MV-4-11 (cell line): ENCODE data around the gene POLR1H.
"Not testable (repeated sequence)": the region's sequence is repeated elsewhere in the genome, so short reads cannot be mapped to it uniquely, and the experiment has no call there.

Source experiments
- DNase-seq: peaks from one replicate; lab custom pipeline; 2025; lab: John Stamatoyannopoulos, UW

Gene POLR1H, protein sequence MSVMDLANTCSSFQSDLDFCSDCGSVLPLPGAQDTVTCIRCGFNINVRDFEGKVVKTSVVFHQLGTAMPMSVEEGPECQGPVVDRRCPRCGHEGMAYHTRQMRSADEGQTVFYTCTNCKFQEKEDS

DNA sequence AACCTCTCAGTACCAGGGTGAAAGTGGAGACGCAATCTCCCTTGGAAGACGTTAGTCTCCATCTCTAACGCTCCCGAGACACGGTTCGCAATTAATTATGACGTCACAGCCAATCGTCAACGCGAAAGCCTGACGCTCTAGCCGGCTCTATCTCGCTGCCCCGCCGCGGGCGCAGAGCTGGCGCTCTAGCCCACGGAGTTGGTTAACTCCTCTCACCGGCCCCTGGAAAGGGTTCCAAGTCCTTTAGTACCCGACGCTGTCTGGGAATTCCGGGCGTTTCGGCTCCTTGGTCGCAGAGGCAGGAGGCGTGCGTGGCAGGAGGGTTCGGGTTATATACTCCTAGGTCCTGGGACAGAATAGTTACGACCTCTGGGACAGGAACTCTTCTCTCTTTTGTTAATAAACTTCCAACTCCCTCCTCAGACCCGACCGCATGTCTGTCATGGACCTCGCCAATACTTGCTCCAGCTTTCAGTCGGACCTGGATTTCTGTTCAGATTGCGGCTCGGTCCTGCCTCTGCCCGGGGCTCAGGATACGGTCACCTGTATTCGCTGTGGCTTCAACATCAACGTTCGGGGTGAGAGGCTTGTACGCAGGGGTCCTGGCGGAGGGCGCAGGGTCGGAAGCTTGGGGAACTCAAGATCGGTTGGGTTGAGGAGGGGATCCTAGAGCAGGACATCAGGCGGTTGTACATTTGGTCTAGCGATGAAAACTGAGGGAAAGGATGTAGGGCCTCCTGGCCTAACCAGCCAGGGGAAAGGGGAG is at the start of gene POLR1H:
Gene POLR1H (plus strand): TSS at position 174 of the 766 bp plus-strand sequence. CDS start 260 bp downstream, at position 434.
- peak; percentile 93 for DNase-seq

GRCh38 chr6:30013291-30013922 is 47.7 kb upstream of the POLR1H start:
- peak; percentile 7 for DNase-seq

DNA sequence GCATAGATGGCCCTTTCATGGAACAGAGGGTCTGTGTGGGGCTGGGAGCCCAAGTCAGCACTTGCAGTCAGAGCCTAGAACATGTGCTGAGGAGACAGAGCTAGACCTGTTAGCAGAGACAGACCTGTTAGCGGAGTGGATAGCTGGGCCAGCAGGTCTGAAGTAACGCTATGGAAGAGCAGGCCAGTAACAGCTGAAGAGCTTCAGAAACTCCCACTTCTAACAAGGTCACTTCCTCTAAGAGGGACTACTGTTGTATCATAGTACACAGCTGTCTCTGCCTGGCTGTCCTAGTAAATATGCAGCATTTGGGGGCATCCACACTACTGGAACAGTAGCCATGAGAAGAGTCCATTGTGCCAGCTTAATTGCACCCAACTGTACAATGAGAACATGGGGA is 41.2 kb upstream of the POLR1H start:
- peak; percentile 66 for DNase-seq

DNA sequence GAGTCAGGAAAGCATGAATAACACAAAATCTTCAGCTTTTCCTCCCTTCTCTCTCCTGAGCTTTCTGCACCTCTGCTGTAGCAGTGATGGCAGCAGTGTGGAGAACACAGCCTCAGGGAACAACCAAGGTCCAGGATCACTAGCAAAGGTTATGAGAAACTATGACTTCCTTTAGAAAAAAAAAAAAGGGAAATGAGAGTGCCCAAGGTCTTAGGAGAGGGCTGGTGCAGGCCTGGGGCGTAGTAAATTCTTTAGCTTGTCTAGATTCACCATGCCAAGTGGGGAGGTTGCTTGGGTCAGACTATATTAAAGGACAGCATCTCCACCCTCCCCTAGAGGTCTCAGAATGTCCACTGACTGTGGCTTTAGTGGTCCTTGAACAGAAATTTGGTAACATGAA is 40.4 kb upstream of the POLR1H start:
- DNase-seq, result peak; percentile 78

DNA sequence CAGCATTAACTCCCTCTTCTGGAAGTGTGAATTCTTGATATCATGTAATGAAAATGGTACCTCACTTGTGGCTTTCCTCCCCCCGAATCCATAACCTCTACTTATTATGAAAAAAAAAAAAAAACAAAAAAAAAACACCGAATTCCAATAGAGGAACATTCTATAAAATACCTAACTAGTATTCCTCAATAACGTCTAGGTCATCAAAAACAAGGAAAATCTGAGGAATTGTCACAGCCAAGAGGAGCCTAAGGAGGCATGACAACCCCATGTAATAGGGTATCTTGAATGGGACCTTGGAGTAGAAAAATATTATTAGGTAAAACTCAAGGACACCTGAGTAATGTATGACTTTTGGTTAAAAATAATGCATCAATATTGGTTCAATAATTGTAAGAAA is 38.9 kb upstream of the POLR1H start:
- no peak for DNase-seq

DNA sequence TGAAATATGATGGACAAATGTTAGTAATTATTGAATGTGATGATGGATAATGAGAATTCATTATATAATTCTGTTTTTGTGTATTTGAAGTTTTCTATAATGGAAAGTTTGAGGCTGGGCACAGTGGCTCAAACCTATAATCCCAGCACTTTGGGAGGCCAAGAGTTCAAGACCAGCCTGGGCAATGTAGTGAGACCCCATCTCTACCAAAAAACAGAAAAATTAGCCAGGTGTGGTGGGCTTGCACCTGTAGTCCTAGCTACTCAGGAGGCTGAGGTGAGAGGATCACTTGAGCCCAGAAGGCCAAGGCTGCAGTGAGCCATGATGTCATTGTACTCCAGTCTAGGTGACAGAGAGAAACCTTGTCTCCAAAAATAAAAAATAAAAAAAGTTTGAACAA is 38.4 kb upstream of the POLR1H start:
- not testable (repeated sequence) for DNase-seq

- no peak for DNase-seq
Observed at GRCh38 chr6:30025186-30025585, 35.9 kb upstream of the POLR1H start.

DNA sequence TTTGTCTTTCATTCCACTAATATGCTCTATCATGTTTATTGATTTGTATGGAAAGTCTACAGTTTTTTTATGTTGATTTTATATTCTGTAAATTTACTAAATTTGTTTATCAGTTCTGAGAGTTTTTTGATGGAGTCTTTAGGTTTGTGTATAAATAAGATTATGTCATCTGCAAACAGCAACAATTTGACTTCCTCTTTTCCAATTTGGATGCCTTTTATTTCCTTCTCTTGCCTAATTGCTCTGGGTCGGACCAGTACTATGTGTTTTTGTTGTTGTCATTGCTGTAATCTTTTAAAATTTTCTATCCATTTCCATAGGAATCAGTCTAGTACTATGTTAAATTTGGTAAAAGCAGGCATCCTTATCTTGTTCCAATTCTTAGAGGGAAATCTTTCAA is 31.5 kb upstream of the POLR1H start:
- DNase-seq, result no peak

- no peak for DNase-seq
Observed at GRCh38 chr6:30031381-30031780, 29.7 kb upstream of the POLR1H start.

GRCh38 chr6:30033440-30033839 is 27.6 kb upstream of the POLR1H start:
- peak; percentile 88 for DNase-seq

DNA sequence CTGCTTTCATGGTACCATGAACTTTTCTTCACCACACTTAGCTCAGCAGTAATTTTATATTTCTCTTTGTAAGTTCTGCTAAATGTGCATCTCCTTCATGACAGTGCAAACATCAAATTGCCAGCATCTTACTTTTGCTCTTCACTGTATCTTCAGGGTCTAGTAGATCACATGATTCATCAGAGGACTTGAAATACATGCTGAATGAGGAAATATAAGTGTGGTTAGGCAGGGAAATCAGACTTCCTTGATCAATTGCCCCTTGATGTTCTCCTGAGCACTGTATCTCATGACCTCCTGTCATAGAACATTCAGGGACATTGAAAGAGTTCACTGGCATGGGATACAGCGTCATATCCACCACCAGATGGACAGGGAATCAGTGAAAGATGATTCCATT is 25.3 kb upstream of the POLR1H start:
- DNase-seq, result peak; percentile 18

- peak; percentile 39 for DNase-seq
Observed at GRCh38 chr6:30037182-30037788, 23.8 kb upstream of the POLR1H start.

- DNase-seq, result no peak
Observed at GRCh38 chr6:30041221-30041620, 19.8 kb upstream of the POLR1H start.

- peak; percentile 57 for DNase-seq
Observed at GRCh38 chr6:30041821-30042220, 19.2 kb upstream of the POLR1H start.

DNA sequence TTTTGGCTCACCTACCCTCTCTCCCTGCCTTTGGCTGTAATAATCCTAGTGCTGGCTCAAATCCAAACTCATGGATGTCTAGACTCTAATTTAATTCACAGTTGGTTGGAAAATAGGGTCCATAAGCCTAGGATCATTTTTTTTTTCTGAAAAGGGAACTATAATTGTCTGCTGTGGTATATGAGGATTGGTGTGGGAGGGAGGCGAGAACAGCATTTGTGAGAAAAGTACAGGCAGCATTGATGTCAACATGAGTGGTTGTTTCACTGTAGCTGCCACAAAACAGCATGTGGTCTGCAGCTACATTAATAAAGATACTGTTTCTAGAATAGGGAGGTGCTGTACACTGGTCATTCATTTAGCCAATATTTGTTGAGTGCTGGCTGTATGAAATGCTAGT is 18.6 kb upstream of the POLR1H start:
- DNase-seq, result peak; percentile 75

DNA sequence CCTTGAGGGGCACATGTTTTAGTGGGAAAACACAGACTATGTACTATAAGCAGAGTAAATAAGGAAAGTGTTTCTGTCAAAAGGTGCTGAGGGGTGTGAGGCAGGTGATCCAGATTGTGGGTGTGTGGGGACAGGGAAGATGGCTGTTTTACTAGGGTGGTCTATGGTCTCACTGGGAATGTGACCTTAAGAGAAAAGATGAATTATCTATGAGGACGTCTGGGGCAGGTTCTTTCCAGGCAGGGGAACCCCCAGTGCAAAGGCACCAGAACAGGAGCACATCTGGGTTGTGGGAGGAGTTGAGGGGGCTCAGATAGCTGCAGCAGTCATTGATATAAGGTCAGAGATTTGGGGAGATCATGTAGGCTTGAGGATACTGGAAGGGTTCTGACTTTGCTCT is 18.2 kb upstream of the POLR1H start:
- no peak for DNase-seq

GRCh38 chr6:30043744-30044143 is 17.3 kb upstream of the POLR1H start:
- DNase-seq, result no peak

DNA sequence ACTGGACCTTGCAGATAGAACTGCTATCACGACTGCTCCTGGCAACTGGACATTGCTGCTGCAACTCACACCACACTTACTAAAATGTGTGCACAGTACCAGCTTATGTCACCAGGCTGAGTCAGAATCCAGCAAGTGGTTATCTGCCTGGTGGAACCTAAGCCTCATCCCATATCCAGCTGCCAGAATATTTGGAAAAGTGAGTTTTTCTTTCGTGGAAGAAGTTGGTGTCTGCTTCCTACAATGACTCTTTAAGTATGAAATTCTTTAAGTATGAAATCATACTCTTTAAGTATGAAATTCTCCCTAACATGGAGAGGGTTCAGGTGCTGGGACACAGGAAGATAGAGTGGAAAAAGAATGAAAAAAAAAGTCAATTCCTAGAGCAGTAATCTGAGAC is 16.4 kb upstream of the POLR1H start:
- no peak for DNase-seq

GRCh38 chr6:30047220-30047619 is 13.8 kb upstream of the POLR1H start:
- no peak for DNase-seq

DNA sequence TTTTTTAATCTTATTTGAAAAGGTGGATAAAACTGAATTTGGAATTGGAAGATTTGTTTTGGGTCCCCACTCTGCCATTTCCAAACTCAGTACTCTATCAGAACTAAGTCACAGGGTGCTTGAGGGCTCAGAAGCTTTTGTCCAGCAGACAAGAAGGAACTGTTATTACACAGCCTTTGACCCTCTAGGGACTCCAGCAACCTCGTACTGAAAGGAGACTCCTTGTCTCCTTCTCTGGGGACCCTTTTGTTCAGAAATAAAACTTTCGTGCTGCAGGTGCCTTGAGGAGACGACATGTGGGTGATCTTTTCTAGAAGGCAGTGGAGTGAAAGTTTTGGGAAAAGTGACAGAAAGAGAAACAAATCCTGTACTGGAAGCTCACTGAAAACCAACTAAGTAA is 7.4 kb upstream of the POLR1H start:
- no peak for DNase-seq

- DNase-seq, result no peak
Observed at GRCh38 chr6:30055513-30055912, 5.6 kb upstream of the POLR1H start.

DNA sequence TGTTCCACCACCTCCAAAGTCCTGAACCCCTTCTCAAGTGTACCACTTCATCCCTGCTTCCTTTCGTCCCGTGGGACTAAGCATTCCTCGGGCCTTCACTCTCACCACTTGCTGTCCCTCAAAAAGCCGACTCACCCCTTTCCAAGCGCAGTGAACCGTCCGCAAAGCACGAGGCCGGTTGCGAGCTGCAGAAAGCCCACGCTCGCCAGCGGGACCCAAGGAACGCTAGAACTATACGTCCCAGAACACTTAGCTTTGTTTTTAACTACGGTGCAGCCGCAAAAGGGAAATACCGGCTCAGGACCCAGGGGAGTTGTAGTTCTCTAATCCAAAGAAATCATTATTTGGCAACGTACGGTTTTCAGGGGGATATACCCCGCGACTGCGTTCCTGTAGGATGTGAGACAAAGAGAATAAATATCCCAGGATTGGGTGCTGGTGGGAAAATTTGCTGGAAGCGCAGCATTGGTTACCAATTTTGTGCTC is 416 bp upstream of the POLR1H start:
- peak; percentile 54 for DNase-seq
